ENCODE results near the gene AMOT. TPM values are rescaled to one million over a fixed set of nuclear protein-coding genes. Genes with fewer than 3 reads are reported as not detected.

AMOT gene
- total and polyA plus RNA-seq, 2 of the 4 experiments (the other 2 are of a cell fraction) = 4.7 to 9.1 TPM

DNA sequence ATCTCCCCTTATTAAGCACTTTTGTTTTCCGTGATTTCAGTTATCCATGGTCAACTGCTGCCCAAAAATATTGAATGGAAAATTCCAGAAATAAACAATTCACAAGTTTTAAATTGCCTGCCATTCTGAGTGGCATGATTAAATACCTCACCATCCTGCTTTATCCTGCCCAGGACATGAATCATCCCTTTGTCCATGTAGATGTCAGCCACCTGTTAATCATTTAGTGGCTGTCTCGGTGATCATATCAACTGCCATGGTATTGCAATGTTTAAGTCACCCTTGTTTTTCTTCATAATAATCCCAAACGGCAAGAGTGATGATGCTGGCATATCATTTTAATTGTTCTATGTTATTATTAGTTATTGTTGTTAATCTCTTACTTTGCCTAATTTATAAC is 81.1 kb downstream of the AMOT start:
- no peak for TF ChIP-seq CEBPB (IDR thresholded peaks at IDR 0.05; ENCODE audit: low read depth, low read length)
- TF ChIP-seq USF2 (IDR thresholded peaks at IDR 0.05; ENCODE audit: low read depth, low read length) = no peak
- TF ChIP-seq BHLHE40 (IDR thresholded peaks at IDR 0.05; ENCODE audit: low read depth, low read length) = no peak
- no peak for TF ChIP-seq MXI1 (IDR thresholded peaks at IDR 0.05; ENCODE audit: borderline replicate concordance, low read depth, low read length)
- TF ChIP-seq, protein P1, sequence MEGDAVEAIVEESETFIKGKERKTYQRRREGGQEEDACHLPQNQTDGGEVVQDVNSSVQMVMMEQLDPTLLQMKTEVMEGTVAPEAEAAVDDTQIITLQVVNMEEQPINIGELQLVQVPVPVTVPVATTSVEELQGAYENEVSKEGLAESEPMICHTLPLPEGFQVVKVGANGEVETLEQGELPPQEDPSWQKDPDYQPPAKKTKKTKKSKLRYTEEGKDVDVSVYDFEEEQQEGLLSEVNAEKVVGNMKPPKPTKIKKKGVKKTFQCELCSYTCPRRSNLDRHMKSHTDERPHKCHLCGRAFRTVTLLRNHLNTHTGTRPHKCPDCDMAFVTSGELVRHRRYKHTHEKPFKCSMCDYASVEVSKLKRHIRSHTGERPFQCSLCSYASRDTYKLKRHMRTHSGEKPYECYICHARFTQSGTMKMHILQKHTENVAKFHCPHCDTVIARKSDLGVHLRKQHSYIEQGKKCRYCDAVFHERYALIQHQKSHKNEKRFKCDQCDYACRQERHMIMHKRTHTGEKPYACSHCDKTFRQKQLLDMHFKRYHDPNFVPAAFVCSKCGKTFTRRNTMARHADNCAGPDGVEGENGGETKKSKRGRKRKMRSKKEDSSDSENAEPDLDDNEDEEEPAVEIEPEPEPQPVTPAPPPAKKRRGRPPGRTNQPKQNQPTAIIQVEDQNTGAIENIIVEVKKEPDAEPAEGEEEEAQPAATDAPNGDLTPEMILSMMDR (conservative IDR thresholded peaks at IDR 0.05; ENCODE audit: low read depth, low read length) = no peak
- no peak for TF ChIP-seq SMC3 (IDR thresholded peaks at IDR 0.05; ENCODE audit: low read depth, low read length)
- no peak for TF ChIP-seq NFE2L2 (IDR thresholded peaks at IDR 0.05; ENCODE audit: low read depth, low read length)
- no peak for TF ChIP-seq ELK1 (IDR thresholded peaks at IDR 0.05; ENCODE audit: borderline replicate concordance, low read depth, low read length)
- no peak for TF ChIP-seq RAD21 (IDR thresholded peaks at IDR 0.05; ENCODE audit: low read length)
- no peak for TF ChIP-seq RFX5 (IDR thresholded peaks at IDR 0.05; ENCODE audit: low read depth, low read length)
- no peak for TF ChIP-seq POLR2A (IDR thresholded peaks at IDR 0.05; ENCODE audit: low read depth, low read length)
- TF ChIP-seq MAZ (IDR thresholded peaks at IDR 0.05; ENCODE audit: borderline replicate concordance, low read depth, low read length) = no peak
- TF ChIP-seq MAFK (IDR thresholded peaks at IDR 0.05; ENCODE audit: low read depth, low read length) = no peak
- no peak for TF ChIP-seq RCOR1 (IDR thresholded peaks at IDR 0.05; ENCODE audit: insufficient replicate concordance, low read length)
- no peak for TF ChIP-seq FOS (IDR thresholded peaks at IDR 0.05; ENCODE audit: low read depth, low read length)
- TF ChIP-seq CHD1 (IDR thresholded peaks at IDR 0.05; ENCODE audit: low read depth, low read length) = no peak
- in situ Hi-C loops (cut with MboI; ENCODE audit: low sequenced_read_pairs) = no loop called here
- no peak overlapping the region for H3K23ac ChIP-seq (ENCODE audit: low read depth, low read length)

More for the DNA sequence above, 81.1 kb downstream of the AMOT start:
- Histone ChIP-seq H3K18ac (ENCODE audit: low read depth, low read length) (no peak overlapping the region), H3K27me3 (ENCODE audit: control insufficient read depth, insufficient read depth, low read length) (peaks cover 11% of the 10 kb centered on the region), H3K4me3 (ENCODE audit: insufficient read depth, low read depth, low read length) (no peak overlapping the region), H3K27ac (ENCODE audit: insufficient read depth, low read length) (no peak overlapping the region), H2AFZ (replicated peaks; ENCODE audit: low read length, poor library complexity) (no peak overlapping the region), H3K9me1 (ENCODE audit: insufficient read depth, low read length) (no peaks in the 10 kb centered on the region), H3K4me1 (ENCODE audit: control insufficient read depth, insufficient read depth, low read length) (peaks cover 2% of the 10 kb centered on the region; the same call in 1 of the 2 replicates), H2BK20ac (ENCODE audit: low read depth, low read length) (no peak overlapping the region), H3K9me3 (ENCODE audit: control insufficient read depth, insufficient read depth, low read length) (no peaks in the 10 kb centered on the region), H4K8ac (ENCODE audit: low read depth in 2 of 2, low read length in 2 of 2) (no peak overlapping the region), H2BK120ac (ENCODE audit: low read depth, low read length) (no peak overlapping the region), H2BK5ac (ENCODE audit: low read depth, low read length, poor library complexity, severe bottlenecking) (no peak overlapping the region), H4K20me1 (ENCODE audit: insufficient read depth, low read length) (no peaks in the 10 kb centered on the region), H3K56ac (ENCODE audit: extremely low read depth, insufficient read depth, low read length) (no peak overlapping the region), H3K14ac (replicated peaks; ENCODE audit: low read depth, low read length) (no peak overlapping the region), H2AK5ac (ENCODE audit: low read depth, low read length) (no peak overlapping the region), H3K36me3 (ENCODE audit: control insufficient read depth, insufficient read depth, low read length) (no peaks in the 10 kb centered on the region), H4K91ac (ENCODE audit: insufficient read depth, low read depth, low read length) (no peak overlapping the region), H3K4me2 (ENCODE audit: low read depth, low read length) (no peak overlapping the region), H3K79me1 (ENCODE audit: low read depth in 1 of 2, low read length in 2 of 2) (no peaks in the 10 kb centered on the region), H3K4ac (ENCODE audit: low read depth, low read length) (no peak overlapping the region), H3K9ac (ENCODE audit: low read depth, low read length) (no peak overlapping the region), H2BK15ac (ENCODE audit: low read depth, low read length) (no peak overlapping the region), H4K5ac (ENCODE audit: low read depth, low read length) (no peak overlapping the region), H2AK9ac (replicated peaks; ENCODE audit: low read depth, low read length, poor library complexity) (no peak overlapping the region)
- intact Hi-C loops (cut with micrococcal nuclease) = no loop called here
- ChIA-PET CTCF (no interaction called here), POLR2A (ENCODE audit: unreplicated experiment) (no interaction called here)
- WGBS, 2 experiments (ENCODE audit: extremely low coverage in 2 of 2, insufficient read length in 1 of 2) = no CpG with 5 or more reads among the region's 3 CpGs
- DNase-seq (no peak), ATAC-seq (ENCODE audit: low read depth) (no peak)
- no TSS peak for BruUV-seq (replicated peaks)
- dilution Hi-C loops (cut with HindIII; ENCODE audit: low sequenced_read_pairs, unreplicated experiment) = no loop called here
